A673 (cell line): ENCODE results near the gene ITM2B.

Source experiments
- CTCF ChIP-seq: fragments of 300-800, 200-600 bp; sonication (generic); conservative IDR thresholded peaks from 2 replicates; pipeline ENCODE4 v1.5.1; 2017; ENCODE audit warnings: low read depth, mild to moderate bottlenecking, antibody characterized with exemption, low read length, moderate library complexity, mixed read lengths
- EZH2 ChIP-seq: fragments of 200-600 bp; sonication (generic); IDR thresholded peaks from 2 replicates; pipeline ENCODE4 v1.6.1; 2017; ENCODE audit warnings: borderline replicate concordance, low read depth, mild to moderate bottlenecking, mixed read lengths, antibody characterized with exemption, low read length; ENCODE audit not compliant: poor library complexity, severe bottlenecking

DNA sequence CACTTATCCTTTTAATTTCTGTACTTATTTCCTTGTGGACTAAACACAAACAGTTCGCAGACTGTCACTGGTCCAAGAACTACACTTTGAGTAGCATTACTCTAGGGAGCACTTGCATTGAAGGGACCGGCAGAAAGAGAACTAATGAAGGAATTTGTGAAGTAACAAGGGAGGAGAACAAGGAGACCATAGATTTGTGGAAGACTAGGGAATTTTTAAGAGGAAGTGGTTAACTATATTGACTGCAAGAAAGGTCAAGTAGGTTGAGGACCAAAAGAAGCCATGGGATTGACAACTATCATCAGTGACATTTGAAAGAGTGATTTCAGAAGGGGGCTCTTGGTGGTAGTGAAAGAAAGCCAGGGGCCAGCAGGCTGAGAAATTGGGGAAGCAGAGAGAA is 66.6 kb downstream of the ITM2B start:
- TF ChIP-seq CTCF (no peak), EZH2 (no peak)
